Uterus (tissue), 2 donors: ENCODE measurements around the gene CRELD1.
"Not testable (repeated sequence)": the region's sequence is repeated elsewhere in the genome, so short reads cannot be mapped to it uniquely, and the experiment has no call there.

Source experiments
- POLR2A ChIP-seq, 2 donors: fragments of 450-650 bp; IDR thresholded peaks; one replicate each; pipeline ENCODE4 v1.6.1; 2016; ENCODE audit warnings: antibody characterized with exemption in 2 of 2, mild to moderate bottlenecking in 1 of 2, moderate library complexity in 1 of 2
- TF ChIP-seq, protein P1 (sequence below), 4 experiments: fragments of 200-600 bp in 2 of 4; fragments of 450-650 bp in 2 of 4; sonication (generic) in 2 of 4; IDR thresholded peaks; one replicate each; pipeline ENCODE4 v1.5.1; 2016 to 2019; ENCODE audit warnings: antibody characterized with exemption in 4 of 4, mild to moderate bottlenecking in 2 of 4, moderate library complexity in 1 of 4

DNA sequence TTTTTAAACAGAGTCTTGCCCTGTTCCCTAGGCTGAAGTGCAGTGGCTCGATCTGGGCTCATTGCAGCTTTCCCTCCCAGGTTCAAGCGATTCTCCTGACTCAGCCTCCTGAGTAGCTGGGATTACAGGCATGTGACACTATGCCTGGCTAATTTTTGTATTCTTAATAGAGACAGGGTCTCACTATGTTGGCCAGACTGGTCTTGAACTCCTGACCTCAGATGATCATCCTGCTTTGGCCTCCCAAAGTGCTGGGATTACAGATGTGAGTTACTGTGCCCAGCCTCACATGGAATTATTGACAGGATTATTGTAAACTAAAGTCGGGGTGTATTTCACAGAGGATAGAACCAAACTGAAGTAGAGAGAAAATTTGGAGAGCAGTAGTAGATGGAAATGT is 37.9 kb upstream of the CRELD1 start:
- not testable (repeated sequence) for TF ChIP-seq POLR2A (IDR thresholded peaks at IDR 0.05)
- TF ChIP-seq, protein P1, sequence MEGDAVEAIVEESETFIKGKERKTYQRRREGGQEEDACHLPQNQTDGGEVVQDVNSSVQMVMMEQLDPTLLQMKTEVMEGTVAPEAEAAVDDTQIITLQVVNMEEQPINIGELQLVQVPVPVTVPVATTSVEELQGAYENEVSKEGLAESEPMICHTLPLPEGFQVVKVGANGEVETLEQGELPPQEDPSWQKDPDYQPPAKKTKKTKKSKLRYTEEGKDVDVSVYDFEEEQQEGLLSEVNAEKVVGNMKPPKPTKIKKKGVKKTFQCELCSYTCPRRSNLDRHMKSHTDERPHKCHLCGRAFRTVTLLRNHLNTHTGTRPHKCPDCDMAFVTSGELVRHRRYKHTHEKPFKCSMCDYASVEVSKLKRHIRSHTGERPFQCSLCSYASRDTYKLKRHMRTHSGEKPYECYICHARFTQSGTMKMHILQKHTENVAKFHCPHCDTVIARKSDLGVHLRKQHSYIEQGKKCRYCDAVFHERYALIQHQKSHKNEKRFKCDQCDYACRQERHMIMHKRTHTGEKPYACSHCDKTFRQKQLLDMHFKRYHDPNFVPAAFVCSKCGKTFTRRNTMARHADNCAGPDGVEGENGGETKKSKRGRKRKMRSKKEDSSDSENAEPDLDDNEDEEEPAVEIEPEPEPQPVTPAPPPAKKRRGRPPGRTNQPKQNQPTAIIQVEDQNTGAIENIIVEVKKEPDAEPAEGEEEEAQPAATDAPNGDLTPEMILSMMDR (IDR thresholded peaks at IDR 0.05), result not testable (repeated sequence)
